GM08714 (cell line): ENCODE data around the gene PTBP3.
"Not testable (repeated sequence)": the region's sequence is repeated elsewhere in the genome, so short reads cannot be mapped to it uniquely, and the experiment has no call there.

Experiments
- H3K4me3 ChIP-seq: fragments of 200-500 bp; sonication (Bioruptor generic); 2 replicates; pipeline ENCODE4 v1.5.1; 2014; ENCODE audit warnings: mild to moderate bottlenecking, low read length, inconsistent platforms
- ZNF274 ChIP-seq: IDR thresholded peaks from 2 replicates; pipeline ENCODE4 v1.6.1; 2012; ENCODE audit warnings: mild to moderate bottlenecking, low read depth, low read length

PTBP3 gene

DNA sequence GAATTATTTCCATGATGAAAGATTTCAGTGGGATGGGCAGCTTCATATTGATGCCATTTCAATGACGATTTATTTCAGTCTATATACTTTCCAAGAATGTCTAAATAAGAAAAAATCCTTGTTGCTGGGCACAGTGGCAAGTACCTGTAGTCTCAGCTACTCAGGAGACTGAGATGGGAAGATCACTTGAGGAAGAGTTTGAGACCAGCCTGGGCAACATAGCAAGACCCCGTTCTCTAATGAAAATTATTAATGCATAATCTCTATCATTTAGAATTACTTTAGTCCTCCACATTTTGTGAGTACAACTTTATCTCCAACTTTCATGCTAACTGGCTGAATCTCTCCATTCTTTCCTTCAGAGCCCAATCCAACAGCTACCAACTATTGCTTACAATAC is 52.5 kb downstream of the PTBP3 start:
- TF ChIP-seq ZNF274 = no peak
- H3K4me3 ChIP-seq = no peak overlapping the region

DNA sequence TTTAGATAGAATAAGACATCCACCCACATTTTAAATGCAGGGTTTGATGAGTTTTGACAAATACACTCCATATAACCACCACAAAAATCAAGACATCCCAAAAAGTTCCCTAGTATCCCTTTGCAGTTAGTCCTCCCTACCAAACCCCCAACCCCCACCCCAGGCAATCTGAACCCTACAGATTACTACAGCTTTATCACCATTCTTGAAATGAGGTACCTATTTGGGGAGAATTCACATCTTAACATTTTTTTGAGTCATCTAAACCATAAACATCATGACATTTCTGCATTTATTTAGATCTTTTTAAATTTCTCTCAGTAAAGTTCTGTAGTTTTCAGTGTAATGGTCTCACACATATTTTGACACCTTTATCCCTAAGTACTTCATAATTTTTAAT is 53.9 kb downstream of the PTBP3 start:
- no peak for TF ChIP-seq ZNF274
- no peak overlapping the region for H3K4me3 ChIP-seq

DNA sequence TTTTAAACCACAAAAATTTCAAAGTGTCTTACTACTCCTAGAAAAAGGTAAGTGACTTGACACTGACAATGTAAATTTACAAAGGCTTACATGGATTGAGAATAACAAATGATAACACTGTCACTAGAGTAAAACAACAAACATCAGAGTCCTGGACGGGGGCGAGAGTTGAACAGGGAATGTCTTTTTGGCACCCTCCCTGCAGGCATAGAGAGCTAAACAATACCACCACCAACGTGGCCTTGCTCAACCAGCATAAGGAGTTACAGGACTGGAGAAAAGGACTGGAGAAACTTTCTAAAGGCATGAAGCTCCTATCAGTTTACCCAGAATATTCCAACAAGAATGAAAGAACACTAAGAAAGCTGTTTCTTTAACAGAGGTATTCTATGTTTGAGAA is 55.3 kb downstream of the PTBP3 start:
- no peak overlapping the region for H3K4me3 ChIP-seq
- TF ChIP-seq ZNF274 = no peak

DNA sequence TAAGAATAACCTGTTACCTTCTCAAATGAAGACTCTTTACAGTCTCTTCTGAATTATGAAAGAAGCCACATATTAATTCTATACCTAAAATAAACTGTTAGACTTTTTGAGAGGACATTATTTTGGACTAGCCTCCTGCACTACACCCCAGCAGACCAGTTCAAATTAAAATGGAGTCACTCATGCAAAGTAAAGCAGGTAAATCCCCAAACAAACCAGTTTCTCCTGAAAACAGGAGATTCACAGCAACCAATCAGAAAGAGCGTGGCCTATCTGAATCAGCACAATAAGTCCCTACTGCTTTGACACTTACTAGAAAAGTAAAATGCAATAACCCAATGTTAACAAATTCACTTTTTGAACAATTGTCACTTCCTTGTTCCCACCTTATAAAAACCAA is 58.8 kb downstream of the PTBP3 start:
- no peak overlapping the region for H3K4me3 ChIP-seq
- TF ChIP-seq ZNF274 = no peak

DNA sequence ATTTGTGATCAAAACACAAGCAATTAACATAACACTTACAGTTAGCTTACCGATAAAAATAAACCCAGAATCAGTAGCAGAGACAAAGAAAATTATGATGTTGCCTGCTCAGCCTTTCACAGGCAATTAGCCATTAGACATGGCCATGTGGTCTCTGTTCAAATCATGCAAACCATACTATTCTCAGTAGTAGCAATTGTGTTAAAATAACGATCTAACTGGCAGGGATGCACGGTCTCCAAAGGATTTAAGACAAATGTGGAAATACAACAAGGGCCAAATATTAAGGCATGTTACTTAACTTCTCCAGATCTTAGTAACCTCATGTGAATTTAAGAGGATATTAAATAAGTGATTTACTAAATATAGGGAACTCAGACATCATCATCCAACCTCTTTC is 59.5 kb downstream of the PTBP3 start:
- no peak overlapping the region for H3K4me3 ChIP-seq
- no peak for TF ChIP-seq ZNF274

DNA sequence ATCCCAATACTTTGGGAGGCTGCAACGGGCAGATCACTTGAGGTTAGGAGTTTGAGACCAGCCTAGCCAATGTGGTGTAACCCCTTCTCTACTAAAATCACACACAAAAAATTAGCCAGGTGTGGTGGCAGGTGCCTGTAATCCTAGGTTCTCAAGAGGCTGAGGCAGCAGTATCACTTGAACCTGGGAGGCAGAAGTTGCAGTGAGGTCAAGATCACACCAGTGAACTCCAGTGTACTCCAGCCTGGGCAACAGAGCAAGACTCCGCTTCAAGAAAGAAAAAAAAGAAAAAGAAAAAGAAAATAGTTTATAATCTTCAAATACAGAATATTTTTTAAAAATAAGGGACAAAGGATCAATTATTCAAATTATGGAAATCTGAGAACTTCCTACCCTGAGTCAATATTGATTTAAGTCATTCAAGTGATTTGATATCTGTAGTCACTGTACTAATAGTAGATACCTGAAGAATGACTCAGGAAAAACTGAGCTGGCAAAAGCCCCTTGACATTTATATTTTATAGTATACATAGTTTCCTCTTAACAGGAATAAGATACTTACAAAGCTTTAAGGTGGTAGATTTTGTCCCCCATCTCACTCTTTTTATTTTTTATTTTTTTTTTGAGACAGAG is 61.8 kb downstream of the PTBP3 start:
- TF ChIP-seq ZNF274 = no peak
- no peak overlapping the region for H3K4me3 ChIP-seq

DNA sequence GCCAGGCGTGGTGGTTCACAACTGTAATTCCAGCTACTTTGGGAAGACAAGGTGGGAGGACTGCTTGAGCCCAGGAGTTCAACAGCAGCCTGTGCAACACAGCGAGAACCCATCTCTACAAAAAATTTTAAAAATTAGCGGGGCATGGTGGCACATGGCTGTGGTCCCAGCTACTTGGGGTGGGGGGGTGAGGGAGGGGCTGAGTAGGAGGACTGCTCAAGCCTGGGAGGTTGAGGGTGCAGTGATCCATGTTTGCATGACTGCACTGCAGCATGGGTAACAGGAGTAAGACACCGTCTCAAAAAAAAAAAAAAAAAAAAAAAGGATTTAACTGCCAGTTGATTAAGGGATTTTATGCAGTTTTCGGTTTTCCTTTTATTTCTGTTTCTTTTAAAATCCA is 65.0 kb downstream of the PTBP3 start:
- no peak for TF ChIP-seq ZNF274
- no peak overlapping the region for H3K4me3 ChIP-seq

DNA sequence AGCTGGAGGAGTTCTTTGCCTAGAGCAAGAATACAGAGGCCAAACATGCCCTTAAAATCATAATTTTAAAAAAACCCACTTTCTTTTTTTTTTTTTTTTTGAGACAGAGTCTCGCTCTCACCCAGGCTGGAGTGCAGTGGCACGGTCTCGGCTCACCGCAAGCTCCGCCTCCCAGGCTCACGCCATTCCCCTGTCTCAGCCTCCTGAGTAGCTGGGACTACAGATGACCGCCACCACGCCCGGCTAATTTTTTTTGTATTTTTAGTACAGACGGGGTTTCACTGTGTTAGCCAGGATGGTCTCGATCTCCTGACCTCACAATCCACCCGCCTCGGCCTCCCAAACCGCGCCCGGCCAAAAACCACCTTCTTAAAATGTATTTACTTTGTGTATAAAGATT is 66.3 kb downstream of the PTBP3 start:
- H3K4me3 ChIP-seq = not testable (repeated sequence)

DNA sequence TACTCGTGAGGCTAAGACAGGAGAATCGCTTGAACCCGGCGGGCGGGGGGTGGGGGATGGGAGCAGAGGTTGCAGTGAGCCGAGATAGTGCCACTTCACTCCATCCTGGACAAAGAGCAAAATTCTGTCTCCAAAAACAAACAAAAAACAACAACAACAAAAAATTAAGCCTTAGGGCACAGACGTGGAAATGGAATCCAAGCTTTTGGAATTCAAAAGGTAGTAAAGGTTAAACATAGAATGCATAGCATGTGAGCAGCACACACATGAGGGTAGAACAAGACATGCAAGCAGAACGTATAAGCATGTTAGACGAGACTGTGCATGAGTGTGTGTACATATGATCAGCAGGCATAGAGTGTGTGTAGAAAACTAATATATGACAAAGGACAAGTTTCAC is 68.0 kb downstream of the PTBP3 start:
- no peak for TF ChIP-seq ZNF274
- H3K4me3 ChIP-seq = no peak overlapping the region

DNA sequence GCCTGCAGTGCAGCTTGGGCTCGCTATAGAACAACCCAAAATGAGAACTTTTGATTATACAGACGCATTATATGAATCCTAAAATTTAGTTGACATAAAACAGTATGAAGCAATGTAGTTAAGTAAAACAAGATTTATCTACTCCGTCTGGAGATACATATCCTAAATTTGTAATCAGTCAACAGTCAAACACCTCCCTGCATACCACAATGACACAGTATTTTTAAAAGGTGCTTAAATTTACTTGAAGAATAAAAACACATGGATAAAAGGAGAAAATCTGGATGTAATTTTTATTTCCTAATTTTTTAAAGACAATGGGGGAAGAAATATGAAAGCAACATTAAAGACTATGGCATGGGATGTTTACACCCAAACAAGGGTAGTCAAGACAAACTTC is 70.8 kb downstream of the PTBP3 start:
- no peak for TF ChIP-seq ZNF274
- H3K4me3 ChIP-seq = no peak overlapping the region

DNA sequence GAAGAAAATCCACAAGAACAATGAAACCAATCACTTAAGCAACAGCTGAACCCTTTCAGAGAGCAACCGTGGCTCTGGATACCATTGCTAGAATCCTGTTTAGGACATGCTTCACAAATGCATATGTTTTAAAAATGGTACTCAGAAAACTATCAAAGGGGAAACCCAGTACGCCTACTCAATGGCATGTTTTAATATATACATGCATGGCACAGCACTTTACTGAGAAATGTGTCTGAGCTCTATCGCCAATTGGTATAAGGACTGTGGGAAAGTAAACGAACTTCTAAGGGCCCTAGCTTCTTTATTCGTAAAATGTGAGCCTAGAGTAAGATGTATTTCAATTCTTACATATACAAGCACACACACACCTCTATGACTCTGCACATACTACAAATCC is 72.3 kb downstream of the PTBP3 start:
- H3K4me3 ChIP-seq = no peak overlapping the region
- no peak for TF ChIP-seq ZNF274

DNA sequence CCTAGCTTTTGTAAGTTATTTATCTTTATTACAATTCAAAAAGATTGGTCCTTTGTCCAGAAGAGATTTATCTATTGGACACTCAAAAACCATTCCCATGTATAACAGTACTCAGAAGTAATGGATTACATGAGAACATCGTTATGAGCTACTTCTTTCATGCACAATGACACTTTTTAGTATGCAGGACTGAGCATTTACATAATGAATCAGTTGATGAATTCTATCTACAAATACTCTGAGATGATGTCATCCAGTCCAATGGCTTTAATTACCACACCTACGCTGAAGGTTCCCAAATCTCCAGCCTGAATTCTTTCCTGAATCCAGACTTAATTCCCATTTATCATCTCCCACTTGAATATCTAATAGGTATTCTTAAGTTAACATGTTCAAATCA is 75.3 kb downstream of the PTBP3 start:
- no peak for TF ChIP-seq ZNF274
- H3K4me3 ChIP-seq = no peak overlapping the region

DNA sequence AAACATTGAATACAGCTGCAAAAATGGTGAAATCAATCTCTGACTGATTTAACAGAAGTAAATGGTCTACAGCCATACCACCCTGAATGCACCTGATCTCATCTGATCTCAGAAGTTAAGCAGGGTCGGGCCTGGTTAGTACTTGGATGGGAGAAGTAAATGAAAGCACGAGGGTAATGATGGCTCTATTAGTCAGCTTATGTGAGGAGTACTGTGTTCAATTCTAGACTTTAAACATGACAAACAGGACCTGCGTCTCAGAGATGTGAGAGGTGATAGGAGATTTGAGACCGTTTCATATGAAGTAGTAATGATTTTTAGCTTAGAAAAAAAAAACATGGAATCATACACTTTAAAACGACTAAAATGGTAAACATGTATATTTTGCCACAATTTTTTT is 81.2 kb downstream of the PTBP3 start:
- no peak for TF ChIP-seq ZNF274
- H3K4me3 ChIP-seq = no peak overlapping the region

DNA sequence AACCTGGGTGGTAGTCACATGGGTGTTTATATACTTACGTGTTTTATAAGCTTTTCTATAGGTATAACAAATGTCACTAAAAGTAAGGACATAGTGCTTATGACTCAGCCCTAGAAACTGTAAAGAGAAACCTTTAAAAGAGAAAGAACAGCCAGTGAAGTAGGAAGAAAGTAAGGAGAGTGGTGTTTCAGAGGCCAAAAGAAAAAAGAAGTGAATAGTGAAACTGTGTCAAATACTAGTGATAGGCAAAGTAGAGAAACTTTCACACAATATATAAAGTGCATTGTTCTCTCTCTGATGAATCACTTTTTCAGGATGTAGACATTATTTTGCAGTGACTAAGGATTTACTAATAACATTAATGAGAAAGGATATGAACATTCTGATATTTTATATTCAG is 84.1 kb downstream of the PTBP3 start:
- no peak for TF ChIP-seq ZNF274
- no peak overlapping the region for H3K4me3 ChIP-seq

DNA sequence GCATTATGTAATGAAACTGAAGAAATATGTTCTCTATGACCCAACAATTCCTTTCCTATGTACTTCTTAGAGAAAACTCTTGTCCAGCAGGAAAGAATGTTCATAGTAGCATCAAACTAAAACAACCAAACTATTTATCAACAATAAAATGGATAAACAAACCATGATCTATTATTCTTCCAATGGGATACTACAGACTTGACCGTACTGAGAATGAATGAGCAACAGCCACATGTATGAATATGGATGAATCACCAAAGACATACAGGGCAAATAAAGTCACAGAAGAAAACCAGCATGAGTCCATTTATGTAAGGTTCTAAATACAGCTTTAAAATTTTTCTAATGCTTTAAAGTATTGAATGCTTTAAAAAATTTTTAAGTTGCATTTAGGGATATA is 84.7 kb downstream of the PTBP3 start:
- TF ChIP-seq ZNF274 = no peak
- H3K4me3 ChIP-seq = no peak overlapping the region

DNA sequence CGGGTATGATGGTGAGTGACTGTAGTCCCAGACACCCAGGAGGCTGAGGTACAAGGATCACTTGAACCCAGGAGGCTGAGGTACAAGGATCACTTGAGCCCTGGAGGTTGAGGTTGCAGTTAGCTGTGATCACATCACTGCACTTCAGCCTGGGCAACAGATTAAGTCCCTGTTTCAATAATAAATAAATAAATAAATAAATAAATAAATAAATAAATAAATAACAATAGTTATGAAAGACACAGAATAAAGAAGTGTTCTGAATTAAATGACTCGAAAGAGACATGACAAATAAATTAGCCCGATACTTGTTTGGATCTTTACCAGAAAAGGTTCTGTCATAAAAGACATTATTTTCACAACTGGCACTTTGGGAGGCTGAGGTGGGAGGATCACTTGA is 86.3 kb downstream of the PTBP3 start:
- no peak for TF ChIP-seq ZNF274
- H3K4me3 ChIP-seq = no peak overlapping the region
